Gastroesophageal sphincter (tissue), 4 donors: ENCODE results near the gene SPECC1L. TPM values are rescaled to one million over a fixed set of nuclear protein-coding genes. Genes with fewer than 3 reads are reported as not detected.
A peak's percentile ranks its signal among the peaks of the same experiment; 100 is the strongest.
"Not testable (repeated sequence)": the region's sequence is repeated elsewhere in the genome, so short reads cannot be mapped to it uniquely, and the experiment has no call there.

Source experiments
- ATAC-seq: fragments of 150-250 bp; one replicate; pipeline ENCODE4 v1.9.1; 2016; ENCODE audit warnings: mild to moderate bottlenecking, moderate library complexity
- H3K27ac ChIP-seq, 4 donors: fragments of 200-600 bp; sonication (generic) in 3 of 4; 1 replicate in 3 of 4; 2 replicates in 1 of 4; pipeline ENCODE4 v1.5.1; 2016 to 2019
- H3K27me3 ChIP-seq: fragments of 200-600 bp; sonication (generic); one replicate; pipeline ENCODE4 v1.5.1; 2019
- H3K36me3 ChIP-seq, 2 donors: fragments of 200-600 bp; sonication (generic); one replicate each; pipeline ENCODE4 v1.5.1; 2019; ENCODE audit warnings: control low read depth in 1 of 2
- H3K4me1 ChIP-seq, 3 donors: fragments of 200-600 bp; sonication (generic); 1 replicate in 2 of 3; 2 replicates in 1 of 3; pipeline ENCODE4 v1.5.1; 2016 to 2019; ENCODE audit warnings: control low read depth in 2 of 3
- H3K4me3 ChIP-seq, 2 donors: fragments of 200-600 bp; sonication (generic); one replicate each; pipeline ENCODE4 v1.5.1; 2019; ENCODE audit warnings: mild to moderate bottlenecking in 1 of 2, moderate library complexity in 1 of 2
- H3K9me3 ChIP-seq, 3 donors: fragments of 200-600 bp; sonication (generic); one replicate each; pipeline ENCODE4 v1.5.1; 2017 to 2019; ENCODE audit warnings: control low read depth in 2 of 3
- CTCF ChIP-seq, 4 experiments: fragments of 200-600 bp in 2 of 4; fragments of 450-650 bp in 2 of 4; sonication (generic) in 1 of 4; IDR thresholded peaks; one replicate each; pipeline ENCODE4 v1.5.1; 2017 to 2019; ENCODE audit warnings: antibody characterized with exemption in 4 of 4, mild to moderate bottlenecking in 2 of 4, moderate library complexity in 2 of 4
- EP300 ChIP-seq: sonication (generic); formaldehyde crosslinking; IDR thresholded peaks from one replicate; pipeline ENCODE4 v1.6.1; 2017; ENCODE audit warnings: antibody characterized with exemption, mild to moderate bottlenecking
- POLR2A ChIP-seq, 2 donors: fragments of 450-650 bp; IDR thresholded peaks; one replicate each; pipeline ENCODE4 v1.6.1; 2017; ENCODE audit warnings: antibody characterized with exemption in 2 of 2, mild to moderate bottlenecking in 2 of 2, moderate library complexity in 1 of 2
- POLR2AphosphoS5 ChIP-seq: sonication (generic); formaldehyde crosslinking; IDR thresholded peaks from one replicate; pipeline ENCODE4 v1.6.1; 2017; ENCODE audit warnings: antibody characterized with exemption
- WGBS, 2 donors: methylation state at CpG; one replicate each; pipeline ENCODE4 v1.1.5; 2018; ENCODE audit warnings: low coverage in 1 of 2; 5-methylcytosine and 5-hydroxymethylcytosine counted together
- total RNA-seq, 4 donors: library from RNA; depleted of rRNA; stranded (reverse); fragments of >200 nt; gene quantifications; one replicate each; pipeline ENCODE4 v1.1.0, GENCODE V29; 2016

SPECC1L gene
- total RNA-seq, 4 donors from 2014 or later = 62.3 to 110 (median 92.5) TPM

GRCh38 chr22:24284747-24285203 lies 14.1 kb downstream of the SPECC1L start:
- WGBS, 2 donors = 80 to 83% methylated on average over 1 to 2 of the region's 2 CpGs
- Histone ChIP-seq H3K27me3 (no peaks in the 10 kb centered on the region), H3K9me3 (no peaks in the 10 kb centered on the region), H3K4me3 (no peak overlapping the region), H3K27ac (peak overlapping the region in 3 of 4 donors; percentile 62 to 74 (median 73)), H3K4me1 (peaks cover 12 to 80% (median 17%) of the 10 kb centered on the region in 3 donors), H3K36me3 (no peaks in the 10 kb centered on the region)
- no peak for ATAC-seq
- no peak for TF ChIP-seq CTCF (IDR thresholded peaks at IDR 0.05)
- TF ChIP-seq EP300 = no peak
- TF ChIP-seq POLR2A (IDR thresholded peaks at IDR 0.05) = no peak
- no peak for TF ChIP-seq POLR2AphosphoS5

- Histone ChIP-seq H3K27me3 (no peaks in the 10 kb centered on the region), H3K4me3 (no peak overlapping the region), H3K9me3 (no peaks in the 10 kb centered on the region), H3K27ac (peak overlapping the region; percentile 8 to 74 (median 68)), H3K4me1 (peaks cover 17 to 83% (median 21%) of the 10 kb centered on the region in 3 donors), H3K36me3 (no peaks in the 10 kb centered on the region)
- TF ChIP-seq POLR2A (IDR thresholded peaks at IDR 0.05) (no peak), CTCF (IDR thresholded peaks at IDR 0.05) (no peak), EP300 (no peak), POLR2AphosphoS5 (no peak)
- WGBS, 2 donors = 24 to 38% methylated on average over 4 of the region's 4 CpGs
- peak; percentile 32 for ATAC-seq
Measured at GRCh38 chr22:24285245-24285644, 14.6 kb downstream of the SPECC1L start.

GRCh38 chr22:24287212-24287611 lies 16.6 kb downstream of the SPECC1L start:
- H3K36me3 ChIP-seq, H3K4me3 ChIP-seq, ATAC-seq, H3K9me3 ChIP-seq, H3K27me3 ChIP-seq: not testable (repeated sequence)
- WGBS, 2 donors = 69 to 86% methylated on average over 1 to 2 of the region's 9 CpGs
- Histone ChIP-seq H3K27ac (peak overlapping the region; percentile 40 to 87 (median 77)), H3K4me1 (peaks cover 35 to 85% (median 36%) of the 10 kb centered on the region in 3 donors)

- WGBS, 2 donors = 11 to 29% methylated on average over 3 to 4 of the region's 6 CpGs
- peaks cover 35 to 88% (median 36%) of the 10 kb centered on the region in 3 donors for H3K4me1 ChIP-seq
- H3K9me3 ChIP-seq, H3K27me3 ChIP-seq, ATAC-seq, H3K4me3 ChIP-seq, H3K36me3 ChIP-seq: not testable (repeated sequence)
- H3K27ac ChIP-seq = peak overlapping the region; percentile 71 to 88 (median 85)
Measured at GRCh38 chr22:24287801-24288200, 17.2 kb downstream of the SPECC1L start.

GRCh38 chr22:24289114-24289513 lies 18.5 kb downstream of the SPECC1L start:
- Histone ChIP-seq H3K36me3 (no peaks in the 10 kb centered on the region), H3K4me1 (peaks cover 35 to 92% (median 36%) of the 10 kb centered on the region in 3 donors), H3K27me3 (no peaks in the 10 kb centered on the region), H3K27ac (peak overlapping the region; percentile 83 to 89 (median 88)), H3K4me3 (no peak overlapping the region), H3K9me3 (no peaks in the 10 kb centered on the region)
- 0 to 14% methylated on average over 4 of the region's 4 CpGs for WGBS, 2 donors
- TF ChIP-seq CTCF (IDR thresholded peaks at IDR 0.05) (no peak), POLR2A (IDR thresholded peaks at IDR 0.05) (no peak), POLR2AphosphoS5 (peak; percentile 90), EP300 (no peak)
- ATAC-seq = peak; percentile 84

- ATAC-seq = no peak
- TF ChIP-seq POLR2AphosphoS5 (no peak), POLR2A (IDR thresholded peaks at IDR 0.05) (no peak), CTCF (IDR thresholded peaks at IDR 0.05) (no peak), EP300 (no peak)
- peak overlapping the region; percentile 83 to 89 (median 88) for H3K27ac ChIP-seq
- no peaks in the 10 kb centered on the region for H3K9me3 ChIP-seq
- H3K4me1 ChIP-seq = peaks cover 35 to 92% (median 40%) of the 10 kb centered on the region in 3 donors
- no peak overlapping the region for H3K4me3 ChIP-seq
- WGBS, 2 donors = 0 to 6% methylated on average over 2 to 4 of the region's 4 CpGs
- H3K36me3 ChIP-seq = no peaks in the 10 kb centered on the region
- H3K27me3 ChIP-seq = no peaks in the 10 kb centered on the region
Measured at GRCh38 chr22:24289741-24290163, 19.1 kb downstream of the SPECC1L start.
